ENCODE results near the gene SCAP.

SCAP gene

DNA sequence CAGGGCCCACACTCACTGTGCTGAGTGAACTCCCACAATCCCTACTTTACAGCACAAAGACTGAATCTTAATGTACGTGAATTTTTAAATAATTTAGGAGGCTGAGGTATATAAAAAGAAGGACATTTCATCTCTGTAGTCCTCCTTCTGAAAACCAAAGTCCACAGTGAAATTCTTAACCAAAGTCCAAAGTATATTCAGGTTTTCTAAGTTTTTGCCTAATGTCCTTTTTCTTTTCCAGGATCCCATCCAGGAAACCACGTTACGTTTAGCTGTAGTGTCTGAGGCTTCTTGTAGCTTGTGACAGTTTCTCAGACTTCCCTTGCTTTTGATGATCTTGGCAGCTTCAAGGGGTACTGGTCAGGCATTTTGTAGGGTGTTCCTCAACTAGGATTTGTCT lies 44.5 kb downstream of the SCAP start:
- DNase-seq (ENCODE audit: low spot score), result no peak

DNA sequence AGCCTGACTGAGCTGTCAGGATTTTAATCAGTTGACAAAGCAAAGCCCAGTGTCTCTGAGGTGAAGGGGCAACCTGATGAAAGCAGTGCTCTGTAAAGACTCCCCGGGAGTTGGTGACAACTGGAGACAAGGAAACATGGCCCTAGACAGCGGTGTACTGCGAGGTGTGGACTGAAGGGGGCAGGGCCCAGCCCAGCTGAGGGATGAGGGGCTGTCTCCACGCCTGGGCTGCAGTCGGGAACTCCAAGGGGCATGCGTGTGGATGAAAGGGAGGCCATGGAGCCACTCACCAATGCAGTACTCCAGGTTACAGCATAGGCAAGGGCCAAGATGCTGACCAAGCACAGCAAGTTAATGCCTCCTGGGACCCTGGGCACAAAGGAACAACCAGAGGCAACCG lies 45.1 kb downstream of the SCAP start:
- no peak for DNase-seq (ENCODE audit: low spot score)

DNA sequence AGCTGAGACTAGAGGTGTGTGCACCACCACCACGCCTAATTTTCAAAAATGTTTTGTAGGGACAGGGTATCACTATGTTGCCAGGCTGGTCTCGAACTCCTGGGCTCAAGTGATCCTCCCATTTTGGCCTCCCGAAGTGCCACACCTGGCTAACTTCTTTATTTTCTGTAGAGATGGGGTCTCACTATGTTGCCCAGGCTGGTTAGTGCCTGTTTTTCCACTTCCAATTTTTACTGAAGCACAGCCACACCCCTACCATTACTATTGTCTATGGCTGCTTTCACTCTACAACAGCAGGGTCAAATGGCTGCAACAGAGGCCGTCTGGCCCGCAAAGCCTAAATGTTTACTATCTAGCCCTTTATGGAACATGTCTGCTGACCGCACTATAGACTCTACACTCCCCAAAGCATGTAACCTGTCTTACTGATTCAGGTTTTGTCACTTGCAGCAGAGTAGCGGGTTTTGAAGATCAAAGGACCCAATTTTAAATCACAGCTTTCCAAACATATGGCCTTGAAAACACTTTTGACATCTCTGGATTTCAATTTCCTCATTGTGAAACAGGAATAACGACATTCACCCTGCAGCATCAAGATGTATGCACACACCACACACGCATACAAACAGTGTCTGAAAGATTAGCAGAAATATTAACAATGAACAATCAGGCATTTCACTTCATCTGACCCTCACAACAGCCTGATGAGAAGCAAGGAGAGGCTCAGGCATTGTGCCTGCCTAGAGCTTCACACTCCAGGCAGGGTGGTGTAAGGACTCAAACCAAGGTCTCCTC lies 46.1 kb downstream of the SCAP start:
- DNase-seq (ENCODE audit: low spot score), result no peak

DNA sequence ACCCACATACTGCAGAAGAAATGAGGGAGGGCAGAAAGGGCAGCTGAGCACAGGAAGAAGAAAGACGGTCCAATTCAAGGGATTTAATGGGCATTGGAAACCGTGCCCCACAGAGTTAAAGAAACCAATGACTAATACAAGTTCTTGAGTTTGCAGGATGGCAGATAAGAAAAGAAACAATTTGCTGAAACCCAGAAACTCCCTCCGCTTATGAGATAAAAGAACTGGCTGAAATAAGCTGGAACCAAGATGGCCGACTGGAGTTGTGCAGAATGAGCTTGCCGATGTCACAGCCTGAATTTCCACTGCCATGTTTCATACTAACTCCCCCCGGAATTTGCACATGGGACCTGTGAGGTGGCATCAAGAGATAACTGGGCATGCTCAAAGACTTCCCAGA lies 47.1 kb downstream of the SCAP start:
- no peak for DNase-seq (ENCODE audit: low spot score)

DNA sequence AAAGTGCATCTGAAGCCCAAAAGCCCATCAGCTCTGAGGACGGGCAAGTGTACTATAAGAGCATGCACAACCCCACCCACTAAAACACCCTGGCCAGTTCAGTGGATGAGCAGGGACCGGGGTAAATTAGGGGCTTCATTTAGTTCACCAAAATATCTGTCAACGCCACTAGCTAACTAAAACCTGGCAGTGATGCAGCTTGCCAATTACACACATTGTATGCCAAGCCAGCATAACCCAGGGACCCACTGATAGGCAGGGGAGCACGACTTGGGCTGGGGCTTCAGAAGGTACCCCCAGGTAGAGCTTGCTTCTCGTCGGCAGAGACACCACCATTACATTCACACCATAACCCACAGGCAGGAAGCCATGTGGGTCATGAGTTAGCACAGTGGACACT lies 47.9 kb downstream of the SCAP start:
- DNase-seq (ENCODE audit: low spot score), result no peak

DNA sequence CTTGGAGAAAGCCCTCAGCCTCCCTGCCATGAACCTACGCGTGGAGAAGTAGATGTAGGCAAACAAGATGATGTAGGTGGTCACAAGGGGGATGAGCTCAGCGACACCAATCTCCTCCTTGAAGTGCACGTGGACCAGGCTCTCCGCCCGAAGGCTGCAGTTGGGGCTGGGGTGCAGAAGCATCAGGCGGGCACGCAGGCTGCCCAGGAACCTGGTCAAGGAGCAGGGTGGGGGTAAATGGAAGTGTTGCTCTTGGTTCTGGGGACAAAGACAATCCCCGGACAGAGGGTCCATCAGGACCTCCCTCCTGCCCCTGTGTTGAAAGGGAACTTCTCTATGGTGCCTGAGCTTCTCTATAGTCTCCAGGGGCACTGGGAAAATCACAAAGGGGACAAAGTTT lies 49.8 kb downstream of the SCAP start:
- no peak for DNase-seq (ENCODE audit: low spot score)

DNA sequence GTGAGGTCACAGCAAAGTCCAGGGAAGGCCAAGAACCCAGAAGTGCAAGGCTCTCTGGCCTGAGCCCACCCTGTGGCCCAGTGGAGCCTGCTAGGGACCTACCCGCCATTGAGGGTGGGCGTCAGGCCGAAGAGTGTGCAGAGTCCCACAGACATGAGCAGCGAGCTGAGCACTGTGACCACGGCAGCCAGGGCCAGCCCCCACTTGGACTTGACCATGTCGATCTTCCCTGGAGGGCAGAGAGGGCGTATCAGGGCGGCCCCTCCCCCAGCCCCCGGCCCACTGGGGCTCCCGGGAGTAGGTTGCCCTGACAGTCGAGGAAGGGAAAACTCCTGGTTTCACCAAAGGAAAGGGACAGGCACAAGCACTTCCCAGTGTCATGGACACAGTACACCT lies 50.4 kb downstream of the SCAP start:
- DNase-seq (ENCODE audit: low spot score), result no peak

DNA sequence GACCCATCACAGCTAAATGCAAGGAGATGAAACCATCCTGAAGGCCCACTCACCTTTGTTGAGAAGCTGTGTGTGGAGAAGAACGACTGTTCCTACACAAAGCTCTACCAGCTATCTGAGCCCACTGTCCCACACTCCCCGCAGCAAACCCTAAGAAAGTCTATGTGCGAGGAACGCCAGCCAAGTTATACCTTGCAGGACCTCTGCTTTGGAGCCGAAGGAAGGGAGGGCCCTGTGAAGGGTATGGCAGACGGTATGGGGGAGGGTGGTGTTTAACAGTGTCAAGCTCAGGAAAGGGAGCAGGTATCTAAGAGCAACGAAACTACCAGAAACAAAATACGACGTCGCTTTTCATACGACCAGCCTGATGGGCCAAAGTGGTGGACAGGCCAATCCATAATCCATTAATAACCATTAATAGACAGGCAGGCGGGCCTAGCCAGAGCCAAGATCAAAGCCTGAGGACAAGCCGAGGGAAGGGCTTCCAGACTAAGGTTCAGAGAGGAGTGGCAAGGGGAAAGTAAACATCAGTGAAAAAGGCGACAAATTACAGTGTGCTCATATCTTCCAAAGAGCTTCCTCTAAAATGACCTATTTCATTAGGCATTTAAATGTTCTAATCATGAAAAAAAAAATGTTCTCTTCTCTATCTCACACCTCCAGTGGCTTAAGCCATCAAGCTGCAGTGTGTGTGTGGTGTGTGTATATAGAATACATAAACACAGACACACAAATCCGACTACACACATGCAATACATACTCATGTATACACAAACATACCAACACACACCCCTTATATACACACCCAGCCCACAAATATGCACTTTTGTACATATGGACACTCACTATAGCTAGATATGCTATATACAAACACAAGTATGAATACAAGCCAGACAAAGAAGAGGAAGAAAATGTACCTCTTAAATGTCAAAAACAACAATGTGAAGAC lies 51.0 kb downstream of the SCAP start:
- DNase-seq (ENCODE audit: low spot score), result no peak

DNA sequence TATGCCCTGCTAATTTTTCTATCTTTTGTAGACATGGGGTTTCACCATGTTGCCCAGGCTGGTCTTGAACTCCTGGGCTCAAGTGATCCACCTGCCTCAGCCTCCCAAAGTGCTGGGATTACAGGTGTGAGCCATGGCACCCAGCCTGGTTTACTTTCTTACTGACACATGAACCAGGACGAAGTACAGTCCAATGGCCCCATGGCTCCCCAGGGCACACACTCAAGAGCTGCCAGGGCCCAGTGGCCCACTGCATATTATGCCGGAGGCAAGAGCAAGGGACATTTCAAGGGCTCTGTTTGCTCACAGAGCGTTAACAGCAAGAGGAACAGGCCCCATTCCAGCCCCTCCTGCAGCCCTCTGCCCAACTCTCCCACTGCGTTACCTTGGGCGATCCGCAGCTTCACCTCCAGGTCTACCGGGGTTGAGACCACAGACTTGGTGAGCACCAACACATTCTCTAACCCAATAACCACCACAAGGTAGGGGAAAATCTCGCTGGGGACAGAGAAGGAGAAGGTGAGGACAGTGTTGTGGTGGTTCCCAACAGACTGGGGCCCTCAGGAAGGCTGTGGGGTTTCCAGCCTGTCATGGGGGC lies 52.1 kb downstream of the SCAP start:
- DNase-seq (ENCODE audit: low spot score), result no peak

DNA sequence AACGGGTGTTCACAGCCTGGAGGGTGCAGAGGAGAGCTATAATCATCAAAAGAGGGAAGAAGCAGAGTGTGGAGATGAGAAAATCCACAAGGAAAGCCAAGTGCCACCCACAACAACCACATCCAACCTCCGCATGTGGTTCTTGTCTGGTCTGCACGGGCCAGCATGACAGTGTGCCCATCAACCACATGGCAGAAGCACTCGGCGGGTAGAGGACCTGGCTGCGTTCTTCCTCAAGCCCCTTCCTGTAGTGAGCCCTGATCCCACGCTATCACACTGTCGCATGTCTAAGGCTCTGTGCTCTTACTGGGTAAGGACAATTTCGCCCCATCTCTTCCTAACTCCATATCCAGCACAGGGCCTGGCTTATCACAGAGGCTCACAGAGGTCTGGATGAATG lies 53.0 kb downstream of the SCAP start:
- no peak for DNase-seq (ENCODE audit: low spot score)

DNA sequence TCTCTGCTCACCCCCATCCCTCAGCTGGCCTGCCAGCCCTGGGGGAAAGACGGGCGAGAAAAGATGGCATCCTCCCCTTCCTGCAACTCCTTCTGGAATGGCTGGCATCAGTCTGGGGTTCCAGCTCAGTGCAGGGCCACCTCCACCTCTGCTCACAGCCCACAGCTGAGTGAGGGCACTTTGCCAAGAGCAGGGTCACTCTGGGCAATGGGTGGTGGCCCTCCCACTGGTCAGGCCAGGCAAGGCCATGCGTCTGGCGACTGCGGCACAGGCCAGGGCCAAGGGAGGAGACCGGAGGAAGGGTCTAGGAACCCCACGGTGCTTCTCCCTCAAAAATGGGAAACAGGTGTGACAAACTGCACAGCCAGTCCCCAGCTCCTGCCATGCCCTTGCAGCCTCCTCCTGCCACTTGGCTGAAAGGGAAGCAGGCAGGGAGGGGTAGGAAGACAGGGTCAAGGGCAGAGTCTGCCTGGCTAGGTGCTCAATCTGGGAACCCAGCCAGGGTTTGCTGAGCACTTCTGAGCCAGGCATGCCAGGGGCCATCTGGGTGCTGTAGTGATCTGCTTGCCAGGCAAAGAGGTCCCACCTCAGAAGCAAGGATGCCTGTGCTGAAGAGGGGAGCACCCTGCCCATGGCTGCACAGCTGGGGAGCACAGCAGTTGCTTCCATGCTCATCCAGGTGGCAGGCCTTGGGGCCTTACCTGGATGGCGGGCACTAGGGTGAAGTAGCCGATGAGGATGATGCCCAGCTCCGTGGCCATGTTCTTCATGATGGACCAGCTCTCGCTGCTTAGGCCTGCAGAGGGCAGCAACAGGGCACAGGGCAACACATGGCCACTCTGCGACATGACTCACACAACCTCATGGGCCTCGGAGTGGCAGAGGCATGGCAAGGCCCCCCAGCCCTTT lies 53.7 kb downstream of the SCAP start:
- no peak for DNase-seq (ENCODE audit: low spot score)

DNA sequence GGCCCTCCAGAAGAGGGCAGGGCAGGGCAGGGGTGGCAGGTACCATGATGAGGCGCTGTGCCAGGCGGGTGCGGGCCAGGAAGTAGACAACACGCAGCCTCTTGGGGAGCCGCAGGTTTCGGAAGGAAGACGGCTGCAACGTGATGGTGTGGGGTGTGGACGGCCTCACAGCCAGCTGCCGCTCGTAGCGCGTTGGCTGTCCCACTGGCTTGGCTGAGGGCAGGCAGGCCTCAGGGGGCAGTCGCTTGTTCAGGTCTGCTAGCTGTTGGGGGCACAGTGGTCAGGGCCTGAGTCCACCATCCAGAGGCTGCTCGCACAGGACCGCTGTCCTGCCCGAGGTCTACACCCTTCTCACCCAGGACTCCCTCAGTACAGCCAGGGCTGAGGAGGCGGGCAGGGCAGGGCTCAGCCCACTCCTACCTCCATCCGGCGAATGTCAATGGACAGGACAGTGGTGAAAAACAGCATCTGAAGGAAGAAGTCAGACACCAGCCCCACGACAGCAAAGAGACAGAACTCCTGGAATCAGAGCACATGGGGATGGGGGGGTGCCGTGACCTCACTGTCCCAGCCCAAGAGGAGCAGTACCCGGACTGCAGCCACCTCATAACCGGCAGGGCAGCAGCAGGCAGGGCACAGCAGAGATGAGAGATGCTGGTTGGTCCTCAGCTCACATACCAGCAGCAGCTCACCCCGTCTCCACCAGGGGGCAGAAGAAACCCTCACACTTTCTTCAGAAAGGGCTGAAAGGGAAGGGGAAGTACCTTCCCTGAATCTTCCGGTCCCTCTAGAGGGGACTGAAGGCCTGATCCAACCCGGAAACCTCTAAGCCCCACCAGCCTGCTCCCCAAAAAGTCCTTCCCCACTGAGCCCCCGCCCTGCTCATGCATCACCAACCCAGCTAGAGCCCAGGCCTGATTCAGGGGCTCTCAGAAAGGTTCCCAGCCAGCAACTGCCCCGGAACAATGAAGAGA lies 54.9 kb downstream of the SCAP start:
- peak; percentile 94 for DNase-seq (ENCODE audit: low spot score)

DNA sequence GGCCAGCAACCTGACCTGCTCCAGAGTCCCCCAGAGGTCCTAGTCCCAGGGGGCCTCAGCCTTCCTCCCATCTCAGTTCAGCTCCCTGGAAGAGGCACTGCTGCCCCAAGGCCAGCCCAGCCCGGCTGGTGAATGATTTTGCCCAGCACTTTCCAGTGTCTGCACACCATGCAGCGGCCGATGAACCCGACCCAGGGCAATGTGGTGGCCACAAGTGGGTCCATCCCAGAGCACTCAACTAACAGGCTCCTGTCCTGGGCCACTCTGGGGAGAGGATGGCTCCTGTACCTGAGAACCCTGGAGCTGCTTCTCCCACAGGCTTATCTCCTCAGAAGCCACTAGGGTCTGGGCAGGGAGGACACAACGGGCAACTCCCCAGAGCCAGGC lies 55.7 kb downstream of the SCAP start:
- no peak for DNase-seq (ENCODE audit: low spot score)

DNA sequence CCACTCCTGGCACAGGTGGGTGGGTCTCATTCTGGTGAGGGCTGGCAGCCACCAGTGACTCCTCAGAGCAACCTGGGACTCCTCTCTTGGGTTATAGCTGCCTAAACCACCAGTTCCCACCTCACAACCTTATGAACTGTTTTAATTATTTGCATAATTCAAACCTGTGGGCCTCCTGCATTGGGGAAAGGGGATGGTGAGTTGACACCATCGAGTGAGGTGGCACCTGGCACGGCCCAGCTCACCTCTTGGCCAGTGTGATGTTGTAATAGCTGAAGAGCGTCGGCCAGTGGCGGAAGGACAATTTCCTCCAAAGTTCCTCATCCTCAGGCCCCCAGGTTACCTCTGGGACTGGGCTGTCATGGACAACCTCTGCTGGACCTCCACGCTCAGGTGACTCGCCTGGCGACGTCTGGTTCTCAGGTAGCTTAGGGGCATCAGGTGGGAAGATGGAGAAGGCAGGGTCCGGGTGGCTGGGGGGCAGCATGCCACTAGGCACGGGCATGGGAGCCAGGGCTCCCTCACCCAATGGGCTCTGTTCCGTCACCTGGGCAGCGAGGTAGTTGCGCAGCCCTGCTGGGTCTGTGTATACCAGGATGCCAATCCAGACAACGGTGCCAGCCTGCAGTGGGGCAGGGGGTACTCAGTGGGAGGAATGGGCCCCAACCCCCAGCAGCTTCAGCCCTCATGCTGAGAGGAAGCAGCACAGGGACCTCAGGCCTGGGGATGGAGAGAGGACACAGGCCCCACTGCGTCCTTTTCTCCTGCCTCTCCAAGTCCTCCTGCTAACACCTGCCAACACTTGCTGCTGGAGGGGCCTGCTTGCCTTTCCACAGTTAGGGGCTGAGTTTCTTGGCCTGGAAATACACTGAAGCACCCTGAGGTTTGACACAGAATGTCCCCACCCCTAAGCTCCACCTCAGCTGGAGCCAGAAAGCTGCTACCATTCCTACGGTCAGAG lies 56.4 kb downstream of the SCAP start:
- no peak for DNase-seq (ENCODE audit: low spot score)

DNA sequence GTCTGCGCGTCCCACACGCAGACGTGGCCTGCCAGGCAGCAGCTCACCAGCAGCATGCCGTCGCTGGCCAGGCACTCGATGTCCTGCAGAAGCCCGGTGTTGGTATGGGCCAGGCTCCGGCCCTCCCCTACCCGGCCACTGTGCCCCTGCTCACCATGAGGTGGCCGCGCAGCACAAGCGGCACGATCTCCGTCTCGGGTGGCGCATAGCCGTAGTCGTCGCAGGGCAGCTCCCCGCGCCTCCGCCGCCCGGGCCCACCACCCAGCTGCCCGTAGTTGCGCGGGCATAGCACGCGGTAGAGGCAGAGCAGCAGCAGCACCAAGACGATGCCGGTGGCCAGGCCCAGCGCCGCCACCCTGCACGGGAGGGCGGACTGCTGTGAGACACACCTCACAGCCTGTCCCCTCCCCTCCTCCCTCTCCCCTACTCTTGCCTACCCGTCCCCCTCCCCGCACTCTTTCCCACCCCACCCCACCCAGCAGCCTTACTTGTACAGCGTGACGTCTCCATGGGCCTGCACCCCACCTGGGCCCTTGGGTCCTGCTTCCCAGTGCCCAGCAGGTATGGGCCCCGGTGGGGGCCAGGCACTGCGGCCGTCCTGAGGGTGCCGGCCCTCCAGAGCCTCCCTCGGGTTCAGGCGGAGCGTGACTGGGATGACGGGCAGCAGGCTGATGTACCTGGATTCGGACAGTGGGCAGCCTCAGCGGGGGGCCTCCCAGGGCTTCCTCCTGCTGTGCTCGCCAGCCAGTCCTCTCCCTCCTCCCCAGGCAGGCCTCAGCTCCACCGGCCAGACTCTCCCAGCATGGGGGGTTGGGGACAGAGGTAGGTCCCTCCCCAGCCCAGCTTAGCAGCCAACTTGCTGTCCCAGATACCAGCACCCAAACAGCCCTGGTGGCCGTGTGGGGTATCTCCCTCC lies 57.3 kb downstream of the SCAP start:
- DNase-seq (ENCODE audit: low spot score), result peak; percentile 57

DNA sequence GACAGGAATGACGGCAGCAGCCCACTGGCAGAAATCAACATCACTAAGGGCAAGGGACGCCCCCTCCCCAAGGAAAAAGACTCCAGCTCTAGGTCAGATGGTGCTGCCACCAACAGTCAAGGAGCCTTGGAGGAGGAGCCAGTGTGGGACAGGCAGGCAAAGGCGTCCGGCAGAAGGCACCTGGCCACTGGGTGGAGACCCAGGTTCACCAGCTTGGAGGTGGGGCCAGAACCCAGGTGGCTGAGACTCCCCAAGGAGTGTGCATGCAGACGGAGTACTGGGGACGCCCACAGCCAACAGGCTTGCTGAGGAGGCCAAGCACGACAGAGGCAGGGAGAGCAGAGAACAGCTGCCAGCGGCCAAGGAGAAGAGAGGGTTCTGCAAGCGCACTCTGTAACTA lies 59.7 kb downstream of the SCAP start:
- no peak for DNase-seq (ENCODE audit: low spot score)

DNA sequence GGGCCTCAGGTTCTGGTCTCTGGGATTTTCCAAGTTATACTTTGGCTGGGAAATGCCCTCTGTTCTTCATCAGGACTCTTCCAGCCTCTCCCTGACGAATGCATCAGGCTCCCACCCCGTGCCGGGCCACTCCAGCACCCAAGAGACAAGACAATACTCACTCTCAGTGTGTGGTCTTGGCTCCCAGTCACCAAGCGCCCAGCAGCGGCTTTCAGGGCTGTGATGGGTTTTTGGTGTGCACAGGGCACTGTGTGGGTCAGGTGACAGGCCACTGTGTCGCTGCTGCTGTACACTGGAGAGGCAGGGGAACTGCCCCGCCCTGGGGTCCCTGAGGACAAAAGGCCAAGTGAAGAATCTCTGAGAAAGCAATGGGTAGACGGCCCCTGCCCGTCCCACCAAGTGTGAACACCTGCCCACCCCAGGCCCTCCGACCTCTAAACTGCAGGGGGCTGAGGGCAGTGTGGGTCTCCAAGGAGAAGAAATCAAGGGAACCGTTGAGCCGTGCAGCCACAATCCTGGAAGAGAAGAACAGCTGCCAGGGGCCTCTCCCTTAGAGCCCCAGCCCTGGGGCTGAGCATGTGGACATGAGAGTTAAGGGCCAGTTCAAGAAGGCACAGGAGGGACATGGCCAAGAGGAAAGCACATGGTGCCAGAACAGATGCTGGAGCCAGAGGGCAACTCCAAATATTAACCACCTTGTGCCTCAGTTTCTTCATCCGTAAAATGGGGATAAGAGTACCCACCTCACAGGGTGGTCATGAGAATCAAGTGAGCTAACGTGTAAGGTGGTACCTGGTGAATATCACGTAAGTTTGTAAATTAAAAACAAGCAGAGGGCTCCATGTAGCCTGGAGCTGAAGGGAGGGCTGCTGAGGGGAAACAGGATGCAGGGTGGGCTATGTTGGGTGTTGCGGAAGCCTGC lies 60.8 kb downstream of the SCAP start:
- no peak for DNase-seq (ENCODE audit: low spot score)

All from HuH-7.5 (cell line).